Caco-2 (cell line): ENCODE measurements around the gene TXNRD1. TPM values are rescaled to one million over a fixed set of nuclear protein-coding genes. Genes with fewer than 3 reads are reported as not detected.

Experiments
- BruUV-seq: library from RNA; stranded (reverse); fragments of 400-500 nt; replicated peaks from 2 replicates; lab custom pipeline; 2021; lab: Mats Ljungman, UMichigan
- CTCF ChIA-PET: fragments of 300-600 bp; sonication (Branson Sonifier 250); formaldehyde crosslinking; loops from one replicate; lab custom pipeline; 2022; ENCODE audit warnings: antibody characterized with exemption; lab: Charles Lee
- POLR2A ChIA-PET: fragments of 300-600 bp; sonication (Branson Sonifier 250); formaldehyde crosslinking; loops from one replicate; lab custom pipeline; 2022; ENCODE audit warnings: antibody characterized with exemption; lab: Charles Lee
- DNase-seq, 2 experiments: peaks; one replicate each; pipeline versions ENCODE4 v3.0.0 to v3.0.0-alpha.2; 2020 to 2022
- H3K27me3 ChIP-seq: replicated peaks from 2 replicates; pipeline ENCODE4 v1.6.0; 2011; ENCODE audit warnings: low read length; ENCODE audit not compliant: control insufficient read depth, insufficient read depth
- H3K36me3 ChIP-seq: 2 replicates; pipeline ENCODE4 v1.5.1; 2011; ENCODE audit warnings: low read length; ENCODE audit not compliant: control insufficient read depth, insufficient read depth
- H3K4me1 ChIP-seq: fragments of 250-450 bp; sonication (Bioruptor Pico); 2 replicates; pipeline ENCODE4 v1.5.1; 2020; ENCODE audit warnings: mild to moderate bottlenecking
- H3K4me3 ChIP-seq: 2 replicates; pipeline ENCODE4 v1.5.1; 2011; ENCODE audit warnings: low read depth, mild to moderate bottlenecking, control low read depth, low read length
- H3K9me3 ChIP-seq: fragments of 250-450 bp; sonication (Bioruptor Pico); 2 replicates; pipeline ENCODE4 v1.5.1; 2020; ENCODE audit warnings: mild to moderate bottlenecking, moderate library complexity
- H3K27ac Mint-ChIP-seq: one replicate; pipeline ENCODE4 v1.8.0; 2022; ENCODE audit warnings: mixed read lengths; ENCODE audit not compliant: unreplicated experiment
- H3K27me3 Mint-ChIP-seq: one replicate; pipeline ENCODE4 v1.8.0; 2022; ENCODE audit warnings: mixed read lengths; ENCODE audit not compliant: insufficient read depth, unreplicated experiment
- H3K36me3 Mint-ChIP-seq: one replicate; pipeline ENCODE4 v1.8.0; 2022; ENCODE audit warnings: mild to moderate bottlenecking, mixed read lengths; ENCODE audit not compliant: insufficient read depth, unreplicated experiment
- H3K4me1 Mint-ChIP-seq: one replicate; pipeline ENCODE4 v1.8.0; 2022; ENCODE audit warnings: low read depth, mixed read lengths; ENCODE audit not compliant: unreplicated experiment
- H3K4me3 Mint-ChIP-seq: one replicate; pipeline ENCODE4 v1.8.0; 2022; ENCODE audit warnings: mild to moderate bottlenecking, moderate library complexity, mixed read lengths; ENCODE audit not compliant: unreplicated experiment
- H3K9me3 Mint-ChIP-seq: one replicate; pipeline ENCODE4 v1.8.0; 2022; ENCODE audit warnings: mixed read lengths; ENCODE audit not compliant: unreplicated experiment
- intact Hi-C: fragments of 100-400 bp; cut with micrococcal nuclease; formaldehyde crosslinking; loops from one replicate; pipeline ENCODE4 v1.10.0; 2022; ENCODE audit not compliant: unreplicated experiment
- total RNA-seq: library from RNA; stranded (reverse); gene quantifications from 2 replicates; pipeline ENCODE4 v1.2.3, GENCODE V29; 2022
- TF ChIP-seq, protein P1 (sequence below), 2 experiments: fragments of 200-600 bp in 1 of 2; IDR thresholded peaks; 1 replicate in 1 of 2; 2 replicates in 1 of 2; pipeline versions ENCODE4 v1.5.1 to v1.8.0; 2011 to 2022; ENCODE audit warnings: antibody characterized with exemption in 1 of 2, control low read depth in 1 of 2, inconsistent platforms in 1 of 2, low read depth in 1 of 2, low read length in 1 of 2, mild to moderate bottlenecking in 1 of 2, moderate library complexity in 1 of 2; ENCODE audit not compliant: insufficient read depth in 1 of 2, severe bottlenecking in 1 of 2, unreplicated experiment in 1 of 2

TXNRD1 gene
- total RNA-seq, 1 experiment from 2014 or later, result 115 TPM

- Histone ChIP-seq H3K36me3 (no peaks in the 10 kb centered on the region), H3K27me3 (no peaks in the 10 kb centered on the region), H3K9me3 (no peaks in the 10 kb centered on the region), H3K4me1 (no peaks in the 10 kb centered on the region; the same call in 1 of the 2 replicates), H3K4me3 (no peak overlapping the region)
- DNase-seq, result peak in 1 of 2 experiments; percentile 32
- Mint-ChIP-seq H3K9me3 (no peaks in the 10 kb centered on the region), H3K36me3 (peaks cover 11% of the 10 kb centered on the region), H3K4me1 (peaks cover 7% of the 10 kb centered on the region), H3K4me3 (no peak overlapping the region), H3K27ac (no peak overlapping the region), H3K27me3 (no peaks in the 10 kb centered on the region)
- intact Hi-C loops, result no loop called here
- CTCF ChIA-PET, result no interaction called here
- TF ChIP-seq, protein P1, sequence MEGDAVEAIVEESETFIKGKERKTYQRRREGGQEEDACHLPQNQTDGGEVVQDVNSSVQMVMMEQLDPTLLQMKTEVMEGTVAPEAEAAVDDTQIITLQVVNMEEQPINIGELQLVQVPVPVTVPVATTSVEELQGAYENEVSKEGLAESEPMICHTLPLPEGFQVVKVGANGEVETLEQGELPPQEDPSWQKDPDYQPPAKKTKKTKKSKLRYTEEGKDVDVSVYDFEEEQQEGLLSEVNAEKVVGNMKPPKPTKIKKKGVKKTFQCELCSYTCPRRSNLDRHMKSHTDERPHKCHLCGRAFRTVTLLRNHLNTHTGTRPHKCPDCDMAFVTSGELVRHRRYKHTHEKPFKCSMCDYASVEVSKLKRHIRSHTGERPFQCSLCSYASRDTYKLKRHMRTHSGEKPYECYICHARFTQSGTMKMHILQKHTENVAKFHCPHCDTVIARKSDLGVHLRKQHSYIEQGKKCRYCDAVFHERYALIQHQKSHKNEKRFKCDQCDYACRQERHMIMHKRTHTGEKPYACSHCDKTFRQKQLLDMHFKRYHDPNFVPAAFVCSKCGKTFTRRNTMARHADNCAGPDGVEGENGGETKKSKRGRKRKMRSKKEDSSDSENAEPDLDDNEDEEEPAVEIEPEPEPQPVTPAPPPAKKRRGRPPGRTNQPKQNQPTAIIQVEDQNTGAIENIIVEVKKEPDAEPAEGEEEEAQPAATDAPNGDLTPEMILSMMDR (IDR thresholded peaks at IDR 0.05; ENCODE audit: insufficient read depth in 1 of 2, low read depth in 1 of 2, low read length in 1 of 2, severe bottlenecking in 1 of 2, unreplicated experiment in 1 of 2), result no peak
- no TSS peak for BruUV-seq
- POLR2A ChIA-PET, result no interaction called here
Observed at GRCh38 chr12:104360983-104361707, 145.6 kb downstream of the TXNRD1 start.

DNA sequence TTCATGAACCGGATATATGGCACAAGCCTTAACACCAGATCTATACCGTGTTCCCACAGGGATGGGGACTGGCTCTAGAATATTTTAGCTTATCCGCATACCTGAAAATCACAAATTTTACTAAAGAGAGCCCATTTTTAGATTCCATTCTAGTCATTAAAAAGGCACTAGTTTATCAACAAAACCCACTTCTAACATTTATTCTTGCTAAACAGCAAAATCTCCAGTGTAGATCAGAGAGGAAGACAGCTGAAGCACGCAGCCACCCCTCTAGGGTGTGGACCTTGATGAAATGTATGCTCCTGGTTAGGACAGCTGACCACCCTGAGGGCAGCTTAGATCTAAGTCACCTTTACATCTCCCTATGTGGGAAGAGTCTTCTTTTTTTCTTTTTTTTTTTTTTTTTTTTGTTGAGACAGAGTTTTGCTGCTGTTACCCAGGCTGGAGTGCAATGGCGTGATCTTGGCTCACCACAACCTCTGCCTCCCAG is 150.4 kb downstream of the TXNRD1 start:
- ChIA-PET POLR2A (no interaction called here), CTCF (no interaction called here)
- DNase-seq, result no peak
- Mint-ChIP-seq H3K4me3 (no peak overlapping the region), H3K36me3 (peaks cover 11% of the 10 kb centered on the region), H3K4me1 (peaks cover 8% of the 10 kb centered on the region), H3K9me3 (no peaks in the 10 kb centered on the region), H3K27me3 (no peaks in the 10 kb centered on the region), H3K27ac (no peak overlapping the region)
- TF ChIP-seq, protein P1 (IDR thresholded peaks at IDR 0.05; ENCODE audit: insufficient read depth in 1 of 2, low read depth in 1 of 2, low read length in 1 of 2, severe bottlenecking in 1 of 2, unreplicated experiment in 1 of 2), result no peak
- intact Hi-C loops, result no loop called here
- Histone ChIP-seq H3K36me3 (no peaks in the 10 kb centered on the region), H3K9me3 (0 out of 2 replicates have a peak, but pooled peaks cover 4% of the 10 kb centered on the region), H3K4me3 (no peak overlapping the region), H3K4me1 (no peaks in the 10 kb centered on the region; the same call in 1 of the 2 replicates), H3K27me3 (no peaks in the 10 kb centered on the region)
- BruUV-seq, result no TSS peak

DNA sequence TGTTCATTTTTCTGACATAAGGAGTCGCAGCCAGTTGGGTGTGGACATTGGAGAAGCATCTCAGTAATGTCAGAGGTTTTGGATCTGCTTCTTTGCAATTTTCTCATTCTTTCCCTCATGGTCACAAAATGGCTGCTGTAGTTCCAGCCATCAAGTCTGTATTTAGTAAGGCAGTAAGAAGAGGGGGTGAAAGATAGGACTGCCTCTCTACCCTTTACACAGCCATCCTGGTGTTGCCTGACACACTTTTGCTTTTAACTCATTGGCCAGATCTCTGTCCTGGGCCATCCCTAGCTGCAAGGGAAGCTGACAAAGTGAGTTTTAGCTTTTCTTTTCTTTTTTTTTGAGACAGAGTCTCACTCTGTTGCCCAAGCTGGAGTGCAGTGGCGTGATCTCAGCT is 154.1 kb downstream of the TXNRD1 start:
- intact Hi-C loops, result no loop called here

More for the DNA sequence above, 154.1 kb downstream of the TXNRD1 start:
- no peaks in the 10 kb centered on the region for H3K36me3 ChIP-seq
- H3K4me1 ChIP-seq, result no peaks in the 10 kb centered on the region
- no peak for DNase-seq
- no peaks in the 10 kb centered on the region for H3K27me3 Mint-ChIP-seq
- BruUV-seq, result no TSS peak
- no peak overlapping the region for H3K4me3 Mint-ChIP-seq
- 0 out of 2 replicates have a peak, but pooled peaks cover 4% of the 10 kb centered on the region for H3K9me3 ChIP-seq
- TF ChIP-seq, protein P1 (IDR thresholded peaks at IDR 0.05; ENCODE audit: insufficient read depth in 1 of 2, low read depth in 1 of 2, low read length in 1 of 2, severe bottlenecking in 1 of 2, unreplicated experiment in 1 of 2), result no peak
- ChIA-PET POLR2A (no interaction called here), CTCF (no interaction called here)
- H3K36me3 Mint-ChIP-seq, result peaks cover 5% of the 10 kb centered on the region
- no peaks in the 10 kb centered on the region for H3K9me3 Mint-ChIP-seq
- H3K4me3 ChIP-seq, result no peak overlapping the region
- H3K27me3 ChIP-seq, result no peaks in the 10 kb centered on the region
- H3K4me1 Mint-ChIP-seq, result peaks cover 7% of the 10 kb centered on the region
- no peak overlapping the region for H3K27ac Mint-ChIP-seq
